Gastroesophageal sphincter (tissue), 4 donors: Measurements from ENCODE around the gene FAM219B. TPM values are rescaled to one million over a fixed set of nuclear protein-coding genes. Genes with fewer than 3 reads are reported as not detected.
"Not testable (repeated sequence)": the region's sequence is repeated elsewhere in the genome, so short reads cannot be mapped to it uniquely, and the experiment has no call there.

Experiments used
- ATAC-seq: fragments of 150-250 bp; one replicate; pipeline ENCODE4 v1.9.1; 2016; ENCODE audit warnings: mild to moderate bottlenecking, moderate library complexity
- H3K27ac ChIP-seq, 4 donors: fragments of 200-600 bp; sonication (generic) in 3 of 4; 1 replicate in 3 of 4; 2 replicates in 1 of 4; pipeline ENCODE4 v1.5.1; 2016 to 2019
- H3K27me3 ChIP-seq: fragments of 200-600 bp; sonication (generic); one replicate; pipeline ENCODE4 v1.5.1; 2019
- H3K36me3 ChIP-seq, 2 donors: fragments of 200-600 bp; sonication (generic); one replicate each; pipeline ENCODE4 v1.5.1; 2019; ENCODE audit warnings: control low read depth in 1 of 2
- H3K4me1 ChIP-seq, 3 donors: fragments of 200-600 bp; sonication (generic); 1 replicate in 2 of 3; 2 replicates in 1 of 3; pipeline ENCODE4 v1.5.1; 2016 to 2019; ENCODE audit warnings: control low read depth in 2 of 3
- H3K4me3 ChIP-seq, 2 donors: fragments of 200-600 bp; sonication (generic); one replicate each; pipeline ENCODE4 v1.5.1; 2019; ENCODE audit warnings: mild to moderate bottlenecking in 1 of 2, moderate library complexity in 1 of 2
- H3K9me3 ChIP-seq, 3 donors: fragments of 200-600 bp; sonication (generic); one replicate each; pipeline ENCODE4 v1.5.1; 2017 to 2019; ENCODE audit warnings: control low read depth in 2 of 3
- CTCF ChIP-seq, 4 experiments: fragments of 200-600 bp in 2 of 4; fragments of 450-650 bp in 2 of 4; sonication (generic) in 1 of 4; IDR thresholded peaks; one replicate each; pipeline ENCODE4 v1.5.1; 2017 to 2019; ENCODE audit warnings: antibody characterized with exemption in 4 of 4, mild to moderate bottlenecking in 2 of 4, moderate library complexity in 2 of 4
- EP300 ChIP-seq: sonication (generic); formaldehyde crosslinking; IDR thresholded peaks from one replicate; pipeline ENCODE4 v1.6.1; 2017; ENCODE audit warnings: antibody characterized with exemption, mild to moderate bottlenecking
- POLR2A ChIP-seq, 2 donors: fragments of 450-650 bp; IDR thresholded peaks; one replicate each; pipeline ENCODE4 v1.6.1; 2017; ENCODE audit warnings: antibody characterized with exemption in 2 of 2, mild to moderate bottlenecking in 2 of 2, moderate library complexity in 1 of 2
- POLR2AphosphoS5 ChIP-seq: sonication (generic); formaldehyde crosslinking; IDR thresholded peaks from one replicate; pipeline ENCODE4 v1.6.1; 2017; ENCODE audit warnings: antibody characterized with exemption
- WGBS, 2 donors: methylation state at CpG; one replicate each; pipeline ENCODE4 v1.1.5; 2018; ENCODE audit warnings: low coverage in 1 of 2; 5-methylcytosine and 5-hydroxymethylcytosine counted together
- total RNA-seq, 4 donors: library from RNA; depleted of rRNA; stranded (reverse); fragments of >200 nt; gene quantifications; one replicate each; pipeline ENCODE4 v1.1.0, GENCODE V29; 2016

FAM219B gene
- total RNA-seq, 4 donors from 2014 or later = 85.0 to 93.4 (median 88.8) TPM

- Histone ChIP-seq H3K4me1 (no peaks in the 10 kb centered on the region), H3K9me3 (no peaks in the 10 kb centered on the region), H3K27ac (no peak overlapping the region), H3K4me3 (no peak overlapping the region), H3K27me3 (no peaks in the 10 kb centered on the region), H3K36me3 (peaks cover 0 to 99% of the 10 kb centered on the region in 2 donors)
- ATAC-seq = no peak
- WGBS, 2 donors = 79 to 84% methylated on average over 2 to 6 of the region's 6 CpGs
- TF ChIP-seq POLR2AphosphoS5 = no peak
- TF ChIP-seq POLR2A (IDR thresholded peaks at IDR 0.05) = no peak
- no peak for TF ChIP-seq CTCF (IDR thresholded peaks at IDR 0.05)
- no peak for TF ChIP-seq EP300
Observed at GRCh38 chr15:74917676-74918075, 11.0 kb upstream of the FAM219B start.

- not testable (repeated sequence) for H3K4me1 ChIP-seq, ATAC-seq, H3K9me3 ChIP-seq, H3K27me3 ChIP-seq, H3K27ac ChIP-seq, H3K4me3 ChIP-seq
- peaks cover 0 to 82% of the 10 kb centered on the region in 2 donors for H3K36me3 ChIP-seq
- 87 to 89% methylated on average over 3 to 6 of the region's 8 CpGs for WGBS, 2 donors
Observed at GRCh38 chr15:74913799-74914198, 7.1 kb upstream of the FAM219B start.

GRCh38 chr15:74913041-74913440 lies 6.4 kb upstream of the FAM219B start:
- no peaks in the 10 kb centered on the region for H3K4me1 ChIP-seq
- TF ChIP-seq POLR2AphosphoS5 (no peak), CTCF (IDR thresholded peaks at IDR 0.05) (no peak), EP300 (no peak), POLR2A (IDR thresholded peaks at IDR 0.05) (no peak)
- no peak overlapping the region for H3K4me3 ChIP-seq
- peaks cover 0 to 74% of the 10 kb centered on the region in 2 donors for H3K36me3 ChIP-seq
- no peak overlapping the region for H3K27ac ChIP-seq
- WGBS, 2 donors = 50 to 55% methylated on average over 1 to 3 of the region's 9 CpGs
- no peaks in the 10 kb centered on the region for H3K9me3 ChIP-seq
- ATAC-seq = no peak
- no peaks in the 10 kb centered on the region for H3K27me3 ChIP-seq

- 93 to 94% methylated on average over 3 of the region's 4 CpGs for WGBS, 2 donors
- Histone ChIP-seq H3K27ac (no peak overlapping the region), H3K4me1 (peaks cover 0 to 32% (median 13%) of the 10 kb centered on the region in 3 donors), H3K4me3 (no peak overlapping the region), H3K9me3 (no peaks in the 10 kb centered on the region), H3K27me3 (no peaks in the 10 kb centered on the region), H3K36me3 (peaks cover 0 to 43% of the 10 kb centered on the region in 2 donors)
- TF ChIP-seq EP300 = no peak
- no peak for TF ChIP-seq POLR2A (IDR thresholded peaks at IDR 0.05)
- TF ChIP-seq CTCF (IDR thresholded peaks at IDR 0.05) = no peak
- no peak for TF ChIP-seq POLR2AphosphoS5
- ATAC-seq = no peak
Observed at GRCh38 chr15:74908635-74909034, 2.0 kb upstream of the FAM219B start.

GRCh38 chr15:74907163-74907870 lies 666 bp upstream of the FAM219B start:
- Histone ChIP-seq H3K36me3 (peaks cover 0 to 42% of the 10 kb centered on the region in 2 donors), H3K9me3 (no peaks in the 10 kb centered on the region), H3K4me1 (peaks cover 0 to 41% (median 13%) of the 10 kb centered on the region in 3 donors), H3K4me3 (peak overlapping the region; percentile 83 to 84), H3K27ac (peak overlapping the region; percentile 85 to 99 (median 96)), H3K27me3 (no peaks in the 10 kb centered on the region)
- no peak for TF ChIP-seq EP300
- no peak for TF ChIP-seq POLR2A (IDR thresholded peaks at IDR 0.05)
- no peak for TF ChIP-seq POLR2AphosphoS5
- no peak for TF ChIP-seq CTCF (IDR thresholded peaks at IDR 0.05)
- WGBS, 2 donors = 30 to 65% methylated on average over 3 to 4 of the region's 8 CpGs
- peak; percentile 33 for ATAC-seq
